Stomach smooth muscle (tissue), 2 donors: Measurements from ENCODE around the gene APIP.
"Not testable (repeated sequence)": the region's sequence is repeated elsewhere in the genome, so short reads cannot be mapped to it uniquely, and the experiment has no call there.

Source experiments
- H3K27ac ChIP-seq: one replicate; pipeline ENCODE4 v1.7.0; 2013; ENCODE audit warnings: mild to moderate bottlenecking, low read length, inconsistent platforms
- H3K27me3 ChIP-seq, 2 donors: one replicate each; pipeline ENCODE4 v1.7.0; 2013; ENCODE audit warnings: low read length in 2 of 2; ENCODE audit not compliant: insufficient read depth in 2 of 2, control insufficient read depth in 1 of 2
- H3K36me3 ChIP-seq, 2 donors: one replicate each; pipeline ENCODE4 v1.7.0; 2013; ENCODE audit warnings: low read length in 2 of 2; ENCODE audit not compliant: control insufficient read depth in 2 of 2, insufficient read depth in 2 of 2
- H3K4me1 ChIP-seq: one replicate; pipeline ENCODE4 v1.7.0; 2013; ENCODE audit warnings: low read length; ENCODE audit not compliant: control insufficient read depth, insufficient read depth
- H3K4me3 ChIP-seq, 2 donors: one replicate each; pipeline ENCODE4 v1.7.0; 2013; ENCODE audit warnings: low read length in 2 of 2
- H3K9ac ChIP-seq, 2 donors: one replicate each; pipeline ENCODE4 v1.7.0; 2013; ENCODE audit warnings: low read length in 2 of 2, mild to moderate bottlenecking in 1 of 2
- H3K9me3 ChIP-seq, 2 donors: one replicate each; pipeline ENCODE4 v1.7.0; 2013; ENCODE audit warnings: low read length in 2 of 2; ENCODE audit not compliant: control insufficient read depth in 2 of 2
- donor health status: healthy.
- donor health status: Pancreatic carcinoma.

APIP gene

DNA sequence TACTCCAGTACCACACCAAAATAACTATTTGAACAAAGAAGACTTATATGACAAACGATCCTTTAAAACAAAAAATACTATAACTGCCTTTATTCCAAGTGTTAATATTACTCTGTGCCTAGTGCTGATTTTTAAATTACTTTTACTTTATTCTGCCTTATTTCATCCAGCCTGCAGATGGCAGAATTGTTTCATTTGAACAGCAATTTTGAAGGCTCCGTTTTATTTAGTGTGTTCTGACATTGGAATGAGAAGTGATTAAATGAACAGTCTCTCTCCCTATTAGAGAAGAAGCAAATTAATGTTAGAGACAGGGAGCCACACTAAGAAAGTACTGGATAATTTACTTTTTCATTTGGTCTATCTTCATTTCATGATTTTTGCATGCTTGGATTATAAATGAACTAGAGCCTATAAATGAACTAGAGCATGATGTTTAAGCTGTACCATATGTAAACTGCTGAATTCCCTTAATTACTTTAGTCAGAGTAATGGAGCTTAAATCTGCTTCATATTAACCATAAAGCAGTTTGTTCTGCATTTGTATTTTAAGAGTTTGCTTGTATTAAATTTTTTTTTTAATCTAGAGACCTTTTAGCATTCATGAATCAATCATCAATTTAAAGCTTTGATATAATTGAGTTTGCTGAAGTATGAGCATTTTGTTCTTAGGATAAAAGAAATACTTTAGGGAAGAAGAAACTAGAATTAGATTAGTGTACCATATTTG is 10.1 kb upstream of the APIP start:
- H3K4me3 ChIP-seq, result no peak overlapping the region
- no peak overlapping the region for H3K9ac ChIP-seq
- no peak overlapping the region for H3K27ac ChIP-seq
- H3K9me3 ChIP-seq, result no peaks in the 10 kb centered on the region
- no peaks in the 10 kb centered on the region for H3K27me3 ChIP-seq
- no peaks in the 10 kb centered on the region for H3K4me1 ChIP-seq
- H3K36me3 ChIP-seq, result no peaks in the 10 kb centered on the region

- H3K4me1 ChIP-seq, result no peaks in the 10 kb centered on the region
These were observed 8.5 kb upstream of the APIP start for GRCh38 chr11:34924714-34925113.

DNA sequence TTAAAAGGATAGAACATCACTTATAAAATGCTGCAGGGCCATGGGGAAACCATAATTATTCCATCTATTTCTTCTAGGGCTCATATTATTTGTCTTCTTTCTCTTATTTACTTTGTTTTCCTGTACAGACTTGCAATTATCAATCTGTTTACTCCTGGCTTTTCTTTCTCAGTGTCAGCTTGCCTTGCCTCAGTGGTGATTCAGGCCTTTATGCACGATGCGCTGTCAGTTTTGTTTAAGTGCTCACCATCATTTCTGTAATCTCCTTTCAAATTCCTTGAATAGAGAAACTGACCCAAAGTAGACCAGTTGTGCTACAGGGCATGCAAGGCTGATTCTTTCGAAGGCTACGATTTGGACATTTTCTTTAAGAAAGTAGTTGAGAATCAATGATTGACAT is 5.0 kb upstream of the APIP start:
- no peaks in the 10 kb centered on the region for H3K27me3 ChIP-seq
- H3K36me3 ChIP-seq, result no peaks in the 10 kb centered on the region
- H3K4me1 ChIP-seq, result peaks cover 12% of the 10 kb centered on the region
- H3K9ac ChIP-seq, result no peak overlapping the region
- no peak overlapping the region for H3K4me3 ChIP-seq
- H3K27ac ChIP-seq, result no peak overlapping the region
- no peaks in the 10 kb centered on the region for H3K9me3 ChIP-seq

More at GRCh38 chr11:34924714-34925113, 8.5 kb upstream of the APIP start:
- H3K27ac ChIP-seq, result no peak overlapping the region
- H3K4me3 ChIP-seq, result no peak overlapping the region
- no peaks in the 10 kb centered on the region for H3K9me3 ChIP-seq
- no peaks in the 10 kb centered on the region for H3K36me3 ChIP-seq
- H3K9ac ChIP-seq, result no peak overlapping the region
- no peaks in the 10 kb centered on the region for H3K27me3 ChIP-seq

GRCh38 chr11:34916843-34917770 is 928 bp upstream of the APIP start:
- Histone ChIP-seq H3K9me3 (no peaks in the 10 kb centered on the region), H3K9ac (peak overlapping the region; percentile 96 to 98), H3K27ac (peak overlapping the region; percentile 91), H3K4me1 (peaks cover 19% of the 10 kb centered on the region), H3K36me3 (no peaks in the 10 kb centered on the region), H3K27me3 (no peaks in the 10 kb centered on the region), H3K4me3 (peak overlapping the region; percentile 93 to 95)

- Histone ChIP-seq H3K27ac (peak overlapping the region; percentile 91), H3K9ac (peak overlapping the region; percentile 97 to 98), H3K27me3 (no peaks in the 10 kb centered on the region), H3K4me1 (peaks cover 19% of the 10 kb centered on the region), H3K9me3 (no peaks in the 10 kb centered on the region), H3K4me3 (peak overlapping the region; percentile 94 to 95), H3K36me3 (no peaks in the 10 kb centered on the region)
These were observed 804 bp downstream of the APIP start for GRCh38 chr11:34915136-34916014.

DNA sequence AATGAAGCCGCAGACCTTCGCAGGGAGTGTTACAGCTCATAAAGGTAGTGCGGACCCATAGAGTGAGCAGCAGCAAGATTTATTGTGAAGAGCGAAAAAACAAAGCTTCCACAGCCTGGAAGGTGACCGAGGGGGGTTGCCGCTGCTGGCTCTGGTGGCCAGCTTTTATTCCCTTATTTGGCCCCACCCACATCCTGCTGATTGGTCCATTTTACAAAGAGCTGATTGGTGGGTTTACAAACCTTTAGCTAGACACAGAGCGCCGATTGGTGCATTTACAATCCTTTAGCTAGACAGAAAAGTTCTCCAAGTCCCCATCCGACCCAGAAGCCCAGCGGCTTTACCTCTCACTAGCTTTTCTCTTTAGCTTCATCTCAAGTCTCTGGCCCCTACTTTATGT is 2.6 kb downstream of the APIP start:
- H3K27me3 ChIP-seq, H3K4me3 ChIP-seq, H3K9me3 ChIP-seq, H3K27ac ChIP-seq, H3K36me3 ChIP-seq, H3K9ac ChIP-seq: not testable (repeated sequence)
- H3K4me1 ChIP-seq, result peaks cover 17% of the 10 kb centered on the region

GRCh38 chr11:34911676-34912075 is 4.5 kb downstream of the APIP start:
- H3K9ac ChIP-seq, result no peak overlapping the region
- peaks cover 7% of the 10 kb centered on the region for H3K4me1 ChIP-seq
- H3K36me3 ChIP-seq, result no peaks in the 10 kb centered on the region
- no peaks in the 10 kb centered on the region for H3K27me3 ChIP-seq
- no peak overlapping the region for H3K4me3 ChIP-seq
- H3K9me3 ChIP-seq, result no peaks in the 10 kb centered on the region
- H3K27ac ChIP-seq, result no peak overlapping the region

DNA sequence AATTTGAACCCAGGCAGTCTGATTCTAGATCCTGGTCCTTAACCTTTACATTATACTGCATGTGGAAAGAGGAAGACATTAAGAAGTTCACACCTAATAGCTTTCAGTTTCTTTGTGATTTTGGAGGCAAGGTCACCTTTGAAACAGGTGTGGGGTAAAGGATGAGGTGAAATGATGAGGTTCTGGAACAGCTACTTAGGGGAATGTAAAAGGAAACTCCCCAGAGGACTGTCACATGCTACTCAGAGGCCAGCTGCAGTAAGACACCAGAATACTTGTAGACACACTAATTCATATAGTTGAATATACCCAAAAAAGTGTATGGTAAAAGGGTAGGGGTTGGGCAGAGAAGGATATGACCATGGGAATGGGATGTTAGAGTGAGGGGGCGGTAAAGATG is 5.4 kb downstream of the APIP start:
- H3K4me3 ChIP-seq, result no peak overlapping the region
- no peaks in the 10 kb centered on the region for H3K9me3 ChIP-seq
- H3K27me3 ChIP-seq, result no peaks in the 10 kb centered on the region
- no peak overlapping the region for H3K9ac ChIP-seq
- H3K4me1 ChIP-seq, result peaks cover 7% of the 10 kb centered on the region
- no peak overlapping the region for H3K27ac ChIP-seq
- no peaks in the 10 kb centered on the region for H3K36me3 ChIP-seq

GRCh38 chr11:34909955-34910354 is 6.2 kb downstream of the APIP start:
- no peak overlapping the region for H3K9ac ChIP-seq
- H3K9me3 ChIP-seq, result no peaks in the 10 kb centered on the region
- H3K36me3 ChIP-seq, result no peaks in the 10 kb centered on the region
- peaks cover under 1% of the 10 kb centered on the region for H3K4me1 ChIP-seq
- H3K27me3 ChIP-seq, result no peaks in the 10 kb centered on the region
- no peak overlapping the region for H3K4me3 ChIP-seq
- H3K27ac ChIP-seq, result no peak overlapping the region

DNA sequence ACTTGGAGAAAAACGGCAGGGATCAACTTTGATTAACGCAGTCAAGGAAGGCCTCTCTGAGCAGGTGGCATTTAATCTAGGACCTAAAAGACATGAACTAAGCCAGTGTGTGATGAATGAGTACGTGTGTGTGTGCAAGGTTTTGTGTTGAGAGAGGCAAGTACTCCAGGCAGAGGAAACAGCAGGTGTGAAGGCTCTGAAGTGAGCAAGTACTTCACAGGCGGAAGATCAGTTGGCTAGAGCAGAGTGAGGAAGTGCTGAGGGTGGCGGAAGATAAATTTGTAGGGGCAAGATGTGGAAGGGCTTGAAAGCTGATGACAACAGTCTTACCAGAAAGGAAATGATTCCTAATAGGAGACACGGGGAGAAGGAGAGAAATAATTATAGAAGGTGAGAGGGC is 6.8 kb downstream of the APIP start:
- Histone ChIP-seq H3K9ac (no peak overlapping the region), H3K4me1 (no peaks in the 10 kb centered on the region), H3K9me3 (no peaks in the 10 kb centered on the region), H3K27ac (no peak overlapping the region), H3K27me3 (no peaks in the 10 kb centered on the region), H3K4me3 (no peak overlapping the region), H3K36me3 (no peaks in the 10 kb centered on the region)
